Tibial nerve (tissue), 4 donors: Measurements from ENCODE around the gene MIXL1. TPM values are rescaled to one million over a fixed set of nuclear protein-coding genes. Genes with fewer than 3 reads are reported as not detected.
"Not testable (repeated sequence)": the region's sequence is repeated elsewhere in the genome, so short reads cannot be mapped to it uniquely, and the experiment has no call there.

ENCODE experiments used
- DNase-seq, 2 donors: peaks; one replicate each; pipeline ENCODE4 v3.0.0-alpha.2; 2019; ENCODE audit warnings: low spot score in 2 of 2
- H3K27ac ChIP-seq, 4 donors: fragments of 200-600 bp; sonication (generic) in 3 of 4; one replicate each; pipeline ENCODE4 v1.5.1; 2017 to 2019; ENCODE audit warnings: mild to moderate bottlenecking in 1 of 4
- H3K27me3 ChIP-seq, 2 donors: fragments of 200-600 bp; sonication (generic) in 1 of 2; one replicate each; pipeline versions ENCODE4 v1.5.1 to v1.6.0; 2017 to 2019
- H3K36me3 ChIP-seq, 3 donors: fragments of 200-600 bp; sonication (generic); one replicate each; pipeline ENCODE4 v1.5.1; 2018 to 2019
- H3K4me1 ChIP-seq, 4 donors: fragments of 200-600 bp; sonication (generic) in 3 of 4; one replicate each; pipeline ENCODE4 v1.5.1; 2017 to 2019
- H3K4me3 ChIP-seq, 4 donors: fragments of 200-600 bp; sonication (generic) in 3 of 4; one replicate each; pipeline ENCODE4 v1.5.1; 2017 to 2019; ENCODE audit warnings: mild to moderate bottlenecking in 1 of 4, moderate library complexity in 1 of 4
- H3K9me3 ChIP-seq, 4 donors: fragments of 200-600 bp; sonication (generic) in 3 of 4; one replicate each; pipeline ENCODE4 v1.5.1; 2017 to 2019
- CTCF ChIP-seq, 5 experiments: fragments of 200-600 bp in 3 of 5; fragments of 450-650 bp in 2 of 5; sonication (generic) in 3 of 5; IDR thresholded peaks; one replicate each; pipeline ENCODE4 v1.5.1; 2016 to 2019; ENCODE audit warnings: antibody characterized with exemption in 5 of 5, mild to moderate bottlenecking in 3 of 5, moderate library complexity in 2 of 5
- EP300 ChIP-seq, 2 donors: sonication (generic); formaldehyde crosslinking; IDR thresholded peaks; one replicate each; pipeline ENCODE4 v1.6.1; 2017; ENCODE audit warnings: antibody characterized with exemption in 2 of 2, mild to moderate bottlenecking in 1 of 2
- POLR2A ChIP-seq, 2 donors: fragments of 450-650 bp; IDR thresholded peaks; one replicate each; pipeline ENCODE4 v1.6.1; 2017; ENCODE audit warnings: antibody characterized with exemption in 2 of 2, mild to moderate bottlenecking in 2 of 2, moderate library complexity in 2 of 2
- WGBS, 2 donors: methylation state at CpG; one replicate each; pipeline ENCODE4 v1.1.5; 2018; 5-methylcytosine and 5-hydroxymethylcytosine counted together
- total RNA-seq, 4 donors: library from RNA; depleted of rRNA; stranded (reverse); fragments of >200 nt; gene quantifications; one replicate each; pipeline ENCODE4 v1.1.0, GENCODE V29; 2016

Gene MIXL1
- total RNA-seq, 4 donors from 2014 or later = not detected

GRCh38 chr1:226255380-226255779 lies 31.9 kb downstream of the MIXL1 start:
- H3K36me3 ChIP-seq = peaks cover 0 to 31% (median 0%) of the 10 kb centered on the region in 3 donors
- WGBS, 2 donors = 85 to 92% methylated on average over 3 of the region's 3 CpGs

GRCh38 chr1:226261818-226262217 lies 38.4 kb downstream of the MIXL1 start:
- Histone ChIP-seq H3K27me3 (no peaks in the 10 kb centered on the region), H3K9me3 (peaks cover 0 to 25% (median 8%) of the 10 kb centered on the region in 4 donors), H3K4me3 (no peak overlapping the region), H3K27ac (no peak overlapping the region), H3K36me3 (peaks cover 0 to 63% (median 0%) of the 10 kb centered on the region in 3 donors), H3K4me1 (no peaks in the 10 kb centered on the region)
- no peak for DNase-seq
- no peak for TF ChIP-seq EP300 (IDR thresholded peaks at IDR 0.05)
- TF ChIP-seq CTCF (IDR thresholded peaks at IDR 0.05) = no peak
- TF ChIP-seq POLR2A (IDR thresholded peaks at IDR 0.05) = no peak
- WGBS, 2 donors = 92 to 95% methylated on average over 1 of the region's 1 CpG

More at GRCh38 chr1:226255380-226255779, 31.9 kb downstream of the MIXL1 start:
- TF ChIP-seq POLR2A (IDR thresholded peaks at IDR 0.05) (no peak), CTCF (IDR thresholded peaks at IDR 0.05) (no peak), EP300 (IDR thresholded peaks at IDR 0.05) (no peak)
- Histone ChIP-seq H3K9me3 (peaks cover 0 to 13% (median 7%) of the 10 kb centered on the region in 4 donors), H3K4me3 (no peak overlapping the region), H3K27ac (no peak overlapping the region), H3K4me1 (no peaks in the 10 kb centered on the region), H3K27me3 (no peaks in the 10 kb centered on the region)
- no peak for DNase-seq

- H3K36me3 ChIP-seq = peaks cover 0 to 18% (median 0%) of the 10 kb centered on the region in 3 donors
- DNase-seq = no peak
- no peak overlapping the region for H3K4me3 ChIP-seq
- H3K27ac ChIP-seq = no peak overlapping the region
- no peaks in the 10 kb centered on the region for H3K4me1 ChIP-seq
- no peaks in the 10 kb centered on the region for H3K27me3 ChIP-seq
- 61 to 67% methylated on average over 3 of the region's 3 CpGs for WGBS, 2 donors
- H3K9me3 ChIP-seq = no peaks in the 10 kb centered on the region
- TF ChIP-seq CTCF (IDR thresholded peaks at IDR 0.05) = no peak
- no peak for TF ChIP-seq POLR2A (IDR thresholded peaks at IDR 0.05)
- no peak for TF ChIP-seq EP300 (IDR thresholded peaks at IDR 0.05)
Measured at GRCh38 chr1:226268421-226269124, 45.1 kb downstream of the MIXL1 start.

GRCh38 chr1:226272233-226272902 lies 48.9 kb downstream of the MIXL1 start:
- not testable (repeated sequence) for H3K36me3 ChIP-seq, H3K27me3 ChIP-seq, H3K4me1 ChIP-seq, H3K4me3 ChIP-seq, H3K9me3 ChIP-seq, H3K27ac ChIP-seq, DNase-seq
- 75 to 80% methylated on average over 8 of the region's 8 CpGs for WGBS, 2 donors

GRCh38 chr1:226274138-226274537 lies 50.7 kb downstream of the MIXL1 start:
- Histone ChIP-seq H3K9me3 (no peaks in the 10 kb centered on the region), H3K4me3 (no peak overlapping the region), H3K4me1 (no peaks in the 10 kb centered on the region), H3K36me3 (peaks cover 0 to 1% (median 0%) of the 10 kb centered on the region in 3 donors), H3K27me3 (no peaks in the 10 kb centered on the region), H3K27ac (no peak overlapping the region)
- DNase-seq = no peak
- 57 to 62% methylated on average over 1 of the region's 1 CpG for WGBS, 2 donors
- TF ChIP-seq POLR2A (IDR thresholded peaks at IDR 0.05) = no peak
- TF ChIP-seq CTCF (IDR thresholded peaks at IDR 0.05) = no peak
- no peak for TF ChIP-seq EP300 (IDR thresholded peaks at IDR 0.05)
